K562 (cell line): ENCODE results near the gene OR10D3. TPM values are rescaled to one million over a fixed set of nuclear protein-coding genes. Genes with fewer than 3 reads are reported as not detected.

Experiments used
- BHLHE40 ChIP-seq: IDR thresholded peaks from 2 replicates; pipeline ENCODE4 v1.6.1; 2011; ENCODE audit warnings: low read length, improper control_type of control experiment
- CEBPZ ChIP-seq: fragments of 150-350 bp; IDR thresholded peaks from 2 replicates; pipeline ENCODE4 v1.6.1; 2014; ENCODE audit warnings: low read depth, mild to moderate bottlenecking, low read length, borderline replicate concordance
- CREB3 ChIP-seq: fragments of 450-650 bp; conservative IDR thresholded peaks from 2 replicates; pipeline ENCODE4 v1.6.1; 2016; ENCODE audit warnings: missing genetic modification characterization, low read depth, mild to moderate bottlenecking, missing compliant biosample characterization, moderate library complexity
- DPF2 ChIP-seq: fragments of 450-650 bp; IDR thresholded peaks from 2 replicates; pipeline ENCODE4 v1.6.1; 2016
- HDAC8 ChIP-seq: fragments of 450-650 bp; IDR thresholded peaks from 2 replicates; pipeline ENCODE4 v1.6.1; 2016; ENCODE audit warnings: mild to moderate bottlenecking, missing genetic modification characterization, moderate library complexity, missing compliant biosample characterization
- KLF1 ChIP-seq: fragments of 450-650 bp; IDR thresholded peaks from 2 replicates; pipeline ENCODE4 v1.6.1; 2016; ENCODE audit warnings: missing genetic modification characterization, missing compliant biosample characterization
- KLF10 ChIP-seq: fragments of 250-450 bp; sonication (Bioruptor Pico); IDR thresholded peaks from 2 replicates; pipeline ENCODE4 v1.6.1; 2021; ENCODE audit warnings: matching md5 sums
- MAFK ChIP-seq: IDR thresholded peaks from 2 replicates; pipeline ENCODE4 v1.6.1; 2011; ENCODE audit warnings: low read length, improper control_type of control experiment
- PATZ1 ChIP-seq: fragments of 250-450 bp; sonication (Bioruptor Pico); IDR thresholded peaks from 2 replicates; pipeline ENCODE4 v1.5.0; 2020; ENCODE audit warnings: mild to moderate bottlenecking, borderline replicate concordance
- POLR2H ChIP-seq: IDR thresholded peaks from 2 replicates; pipeline ENCODE4 v1.6.1; 2016; ENCODE audit warnings: missing genetic modification characterization, low read depth, mild to moderate bottlenecking, control low read depth, missing compliant biosample characterization, moderate library complexity
- TRIM24 ChIP-seq, 2 experiments: fragments of 450-650 bp; IDR thresholded peaks; 2 replicates each; pipeline ENCODE4 v1.6.1; 2016
- ZNF766 ChIP-seq: fragments of 200-800 bp; sonication (Bioruptor generic); conservative IDR thresholded peaks from 2 replicates; pipeline ENCODE4 v1.6.1; 2016; ENCODE audit warnings: missing genetic modification characterization, missing compliant biosample characterization
- polyA plus RNA-seq, 8 experiments: library from polyadenylated mRNA; depleted of rRNA in 4 of 8; stranded (reverse) in 5 of 8; unstranded in 3 of 8; fragments of >200 nt; fragmentation: Nextera tagmentation in 2 of 8; fragmentation: Illumina TruSeq in 1 of 8; extraction: Ambion mirVana in 2 of 8; extraction: Trizol in 1 of 8; gene quantifications; 2 replicates each; pipeline versions ENCODE4 v1.2.1 to v1.2.3, GENCODE V29; 2011 to 2014; ENCODE audit warnings: inconsistent platforms in 1 of 8, missing spikeins in 1 of 8
- total RNA-seq, 7 experiments: library from RNA; depleted of rRNA in 6 of 7; stranded (reverse); fragments of >200 nt in 6 of 7; fragmentation: Illumina TruSeq in 2 of 7; extraction: Trizol in 2 of 7; gene quantifications; 2 replicates each; pipeline versions ENCODE4 v1.2.1 to v1.2.3, GENCODE V29; 2011 to 2021; ENCODE audit warnings: low replicate concordance in 1 of 7
- TF ChIP-seq, protein P1 (sequence below): sonication (generic); formaldehyde crosslinking; IDR thresholded peaks from 2 replicates; pipeline ENCODE4 v1.5.0; 2020; ENCODE audit warnings: missing genetic modification reagents
- TF ChIP-seq, protein P2 (sequence below): fragments of 250-450 bp; sonication (Bioruptor Pico); IDR thresholded peaks from 2 replicates; pipeline ENCODE4 v1.4.0; 2020; ENCODE audit warnings: mild to moderate bottlenecking, moderate library complexity

Gene OR10D3
- total and polyA plus RNA-seq, 9 of the 15 experiments (the other 6 are each of a cell fraction or from before 2014, with no cell fraction given): 0.07 to 2.9 (median 0.80) TPM; not detected in 1

- TF ChIP-seq CEBPZ (no peak), HDAC8 (tag) (no peak), POLR2H (tag) (no peak), BHLHE40 (no peak), KLF10 (CRISPR knock-in tag) (no peak), ZNF766 (CRISPR knock-in tag) (0 out of 2 replicates have a peak, but pooled peaks have one; percentile 22), PATZ1 (no peak), KLF1 (tag) (no peak), MAFK (no peak), CREB3 (tag) (no peak), TRIM24 (IDR thresholded peaks at IDR 0.05) (peak in 1 of 2 experiments; percentile 79; a peak in 2 of 4 replicates), DPF2 (peak; percentile 70)
- TF ChIP-seq, protein P1, sequence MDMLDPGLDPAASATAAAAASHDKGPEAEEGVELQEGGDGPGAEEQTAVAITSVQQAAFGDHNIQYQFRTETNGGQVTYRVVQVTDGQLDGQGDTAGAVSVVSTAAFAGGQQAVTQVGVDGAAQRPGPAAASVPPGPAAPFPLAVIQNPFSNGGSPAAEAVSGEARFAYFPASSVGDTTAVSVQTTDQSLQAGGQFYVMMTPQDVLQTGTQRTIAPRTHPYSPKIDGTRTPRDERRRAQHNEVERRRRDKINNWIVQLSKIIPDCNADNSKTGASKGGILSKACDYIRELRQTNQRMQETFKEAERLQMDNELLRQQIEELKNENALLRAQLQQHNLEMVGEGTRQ (CRISPR knock-in tag): no peak
- TF ChIP-seq, protein P2, sequence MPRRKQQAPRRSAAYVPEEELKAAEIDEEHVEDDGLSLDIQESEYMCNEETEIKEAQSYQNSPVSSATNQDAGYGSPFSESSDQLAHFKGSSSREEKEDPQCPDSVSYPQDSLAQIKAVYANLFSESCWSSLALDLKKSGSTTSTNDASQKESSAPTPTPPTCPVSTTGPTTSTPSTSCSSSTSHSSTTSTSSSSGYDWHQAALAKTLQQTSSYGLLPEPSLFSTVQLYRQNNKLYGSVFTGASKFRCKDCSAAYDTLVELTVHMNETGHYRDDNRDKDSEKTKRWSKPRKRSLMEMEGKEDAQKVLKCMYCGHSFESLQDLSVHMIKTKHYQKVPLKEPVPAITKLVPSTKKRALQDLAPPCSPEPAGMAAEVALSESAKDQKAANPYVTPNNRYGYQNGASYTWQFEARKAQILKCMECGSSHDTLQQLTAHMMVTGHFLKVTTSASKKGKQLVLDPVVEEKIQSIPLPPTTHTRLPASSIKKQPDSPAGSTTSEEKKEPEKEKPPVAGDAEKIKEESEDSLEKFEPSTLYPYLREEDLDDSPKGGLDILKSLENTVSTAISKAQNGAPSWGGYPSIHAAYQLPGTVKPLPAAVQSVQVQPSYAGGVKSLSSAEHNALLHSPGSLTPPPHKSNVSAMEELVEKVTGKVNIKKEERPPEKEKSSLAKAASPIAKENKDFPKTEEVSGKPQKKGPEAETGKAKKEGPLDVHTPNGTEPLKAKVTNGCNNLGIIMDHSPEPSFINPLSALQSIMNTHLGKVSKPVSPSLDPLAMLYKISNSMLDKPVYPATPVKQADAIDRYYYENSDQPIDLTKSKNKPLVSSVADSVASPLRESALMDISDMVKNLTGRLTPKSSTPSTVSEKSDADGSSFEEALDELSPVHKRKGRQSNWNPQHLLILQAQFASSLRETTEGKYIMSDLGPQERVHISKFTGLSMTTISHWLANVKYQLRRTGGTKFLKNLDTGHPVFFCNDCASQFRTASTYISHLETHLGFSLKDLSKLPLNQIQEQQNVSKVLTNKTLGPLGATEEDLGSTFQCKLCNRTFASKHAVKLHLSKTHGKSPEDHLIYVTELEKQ (CRISPR knock-in tag): no peak
These were observed 7.4 kb downstream of the OR10D3 start (continued) for GRCh38 chr11:124190298-124191139.
